Type B pancreatic cell (in vitro differentiated cells): ENCODE measurements around the gene KLHL17. TPM values are rescaled to one million over a fixed set of nuclear protein-coding genes. Genes with fewer than 3 reads are reported as not detected.
"Not testable (repeated sequence)": the region's sequence is repeated elsewhere in the genome, so short reads cannot be mapped to it uniquely, and the experiment has no call there.

Experiments
- DNase-seq: peaks from one replicate; pipeline ENCODE4 v3.0.0; 2021; ENCODE audit warnings: mixed read lengths; ENCODE audit not compliant: unreplicated experiment; ENCODE audit errors: extremely low spot score
- H3K27ac Mint-ChIP-seq: 2 replicates; pipeline ENCODE4 v1.8.0; 2021; ENCODE audit warnings: mild to moderate bottlenecking, mixed read lengths
- H3K27me3 Mint-ChIP-seq: 2 replicates; pipeline ENCODE4 v1.8.0; 2021; ENCODE audit warnings: mixed read lengths
- H3K36me3 Mint-ChIP-seq: 2 replicates; pipeline ENCODE4 v1.8.0; 2021; ENCODE audit warnings: mixed read lengths
- H3K4me1 Mint-ChIP-seq: one replicate; pipeline ENCODE4 v1.8.0; 2021; ENCODE audit warnings: mixed read lengths; ENCODE audit not compliant: unreplicated experiment
- H3K4me3 Mint-ChIP-seq: 2 replicates; pipeline ENCODE4 v1.8.0; 2021; ENCODE audit warnings: mild to moderate bottlenecking, mixed read lengths
- H3K9me3 Mint-ChIP-seq: 2 replicates; pipeline ENCODE4 v1.8.0; 2021; ENCODE audit warnings: mixed read lengths
- total RNA-seq: library from RNA; stranded (reverse); gene quantifications from 2 replicates; pipeline ENCODE4 v1.2.1, GENCODE V29; 2021; ENCODE audit warnings: low replicate concordance
- TF ChIP-seq, protein P1 (sequence below): fragments of 200-600 bp; sonication (generic); conservative IDR thresholded peaks from 2 replicates; pipeline ENCODE4 v1.5.0; 2021; ENCODE audit warnings: antibody characterized with exemption, mild to moderate bottlenecking

KLHL17 gene
- total RNA-seq, 1 donor from 2014 or later: 42.2 TPM

DNA sequence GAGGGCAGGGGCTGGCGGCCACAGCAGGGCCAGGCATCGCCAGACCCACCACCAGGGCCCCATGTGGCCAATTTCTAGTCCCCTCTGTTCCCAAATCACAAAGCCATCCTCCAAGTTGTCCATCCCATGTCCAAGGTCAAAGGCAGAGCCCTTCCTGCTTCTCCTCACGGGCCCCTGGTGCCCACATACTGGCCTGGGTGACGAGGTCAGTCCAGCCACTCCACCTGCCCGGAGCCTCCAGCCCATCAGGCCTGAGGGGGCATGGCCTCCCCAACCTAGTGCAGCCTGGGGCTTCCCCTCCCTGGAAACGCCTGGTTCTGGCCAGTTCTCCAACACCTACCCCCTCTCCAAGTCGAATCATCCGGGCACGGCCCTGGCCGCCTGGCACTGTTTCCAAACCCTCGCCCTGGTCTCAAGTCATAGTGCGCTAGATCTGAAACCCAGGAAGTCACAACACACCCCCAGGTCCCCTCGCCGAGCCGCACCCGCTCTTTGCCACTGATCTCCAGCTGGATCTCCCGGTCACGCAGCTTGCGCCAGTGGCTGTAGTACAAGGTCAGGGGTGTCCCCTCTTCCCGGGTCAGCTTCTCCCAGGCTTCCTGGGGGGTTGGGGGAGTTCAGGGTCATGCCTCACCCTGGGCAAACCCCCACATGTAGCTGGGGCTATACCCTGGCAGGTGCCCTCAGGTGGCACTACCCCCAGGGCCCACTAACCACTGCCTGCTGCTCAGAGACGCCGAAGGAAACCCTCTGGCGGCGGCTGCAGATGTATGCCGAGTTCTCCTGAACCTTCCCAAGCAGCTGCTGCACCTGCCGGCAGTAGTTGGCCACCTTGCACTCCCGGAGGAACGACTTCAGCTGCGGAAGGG is 14.5 kb upstream of the KLHL17 start:
- peaks cover 12% of the 10 kb centered on the region for H3K4me1 Mint-ChIP-seq
- H3K27ac Mint-ChIP-seq: no peak overlapping the region
- H3K9me3 Mint-ChIP-seq: no peaks in the 10 kb centered on the region
- TF ChIP-seq, protein P1, sequence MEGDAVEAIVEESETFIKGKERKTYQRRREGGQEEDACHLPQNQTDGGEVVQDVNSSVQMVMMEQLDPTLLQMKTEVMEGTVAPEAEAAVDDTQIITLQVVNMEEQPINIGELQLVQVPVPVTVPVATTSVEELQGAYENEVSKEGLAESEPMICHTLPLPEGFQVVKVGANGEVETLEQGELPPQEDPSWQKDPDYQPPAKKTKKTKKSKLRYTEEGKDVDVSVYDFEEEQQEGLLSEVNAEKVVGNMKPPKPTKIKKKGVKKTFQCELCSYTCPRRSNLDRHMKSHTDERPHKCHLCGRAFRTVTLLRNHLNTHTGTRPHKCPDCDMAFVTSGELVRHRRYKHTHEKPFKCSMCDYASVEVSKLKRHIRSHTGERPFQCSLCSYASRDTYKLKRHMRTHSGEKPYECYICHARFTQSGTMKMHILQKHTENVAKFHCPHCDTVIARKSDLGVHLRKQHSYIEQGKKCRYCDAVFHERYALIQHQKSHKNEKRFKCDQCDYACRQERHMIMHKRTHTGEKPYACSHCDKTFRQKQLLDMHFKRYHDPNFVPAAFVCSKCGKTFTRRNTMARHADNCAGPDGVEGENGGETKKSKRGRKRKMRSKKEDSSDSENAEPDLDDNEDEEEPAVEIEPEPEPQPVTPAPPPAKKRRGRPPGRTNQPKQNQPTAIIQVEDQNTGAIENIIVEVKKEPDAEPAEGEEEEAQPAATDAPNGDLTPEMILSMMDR: no peak
- H3K4me3 Mint-ChIP-seq: no peak overlapping the region
- H3K27me3 Mint-ChIP-seq: peaks cover 6% of the 10 kb centered on the region
- peaks cover 9% of the 10 kb centered on the region for H3K36me3 Mint-ChIP-seq
- DNase-seq: no peak

DNA sequence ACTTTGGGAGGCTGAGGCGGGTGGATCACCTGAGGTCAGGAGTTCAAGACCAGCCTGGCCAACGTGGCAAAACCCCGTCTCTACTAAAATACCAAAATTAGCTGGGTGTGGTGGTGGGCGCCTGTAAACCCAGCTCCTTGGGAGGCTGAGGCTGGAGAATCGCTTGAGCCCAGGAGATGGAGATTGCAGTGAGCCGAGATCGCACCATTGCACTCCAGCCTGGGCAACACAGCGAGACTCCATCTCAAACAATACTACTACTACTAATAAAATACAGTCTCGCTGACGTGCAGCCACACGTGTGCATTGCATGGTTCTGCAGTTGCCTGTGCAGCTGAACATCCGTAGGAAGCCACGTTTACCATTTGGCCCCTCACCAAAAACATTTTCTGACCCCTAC is 13.6 kb upstream of the KLHL17 start:
- DNase-seq, H3K4me3 Mint-ChIP-seq, H3K9me3 Mint-ChIP-seq, H3K27me3 Mint-ChIP-seq, H3K27ac Mint-ChIP-seq: not testable (repeated sequence)
- peaks cover 12% of the 10 kb centered on the region for H3K4me1 Mint-ChIP-seq
- peaks cover 13% of the 10 kb centered on the region for H3K36me3 Mint-ChIP-seq

DNA sequence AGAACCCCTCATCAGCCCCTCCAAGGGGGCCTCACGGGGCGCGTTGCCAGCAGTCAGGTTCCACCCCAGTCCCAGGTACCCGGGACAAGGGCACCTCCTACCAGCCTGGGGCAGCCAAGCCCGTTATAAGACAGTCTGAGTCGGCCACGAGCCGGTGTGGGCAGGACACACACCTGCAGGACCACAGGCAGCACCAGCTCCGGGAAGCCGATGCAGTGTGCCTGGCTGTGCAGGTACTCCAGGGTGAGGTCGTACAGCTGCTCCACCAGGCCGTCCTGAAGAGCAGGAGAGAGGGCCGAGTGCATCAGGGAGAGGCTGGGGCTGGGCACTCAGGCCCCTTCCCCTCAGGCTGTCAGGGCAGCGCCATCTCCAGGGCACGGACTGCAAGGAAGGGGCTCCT is 12.4 kb upstream of the KLHL17 start:
- TF ChIP-seq, protein P1: no peak
- Mint-ChIP-seq H3K27ac (no peak overlapping the region), H3K36me3 (peaks cover 13% of the 10 kb centered on the region), H3K4me1 (peaks cover 12% of the 10 kb centered on the region), H3K27me3 (peaks cover 3% of the 10 kb centered on the region), H3K4me3 (no peak overlapping the region), H3K9me3 (no peaks in the 10 kb centered on the region)
- DNase-seq: no peak

DNA sequence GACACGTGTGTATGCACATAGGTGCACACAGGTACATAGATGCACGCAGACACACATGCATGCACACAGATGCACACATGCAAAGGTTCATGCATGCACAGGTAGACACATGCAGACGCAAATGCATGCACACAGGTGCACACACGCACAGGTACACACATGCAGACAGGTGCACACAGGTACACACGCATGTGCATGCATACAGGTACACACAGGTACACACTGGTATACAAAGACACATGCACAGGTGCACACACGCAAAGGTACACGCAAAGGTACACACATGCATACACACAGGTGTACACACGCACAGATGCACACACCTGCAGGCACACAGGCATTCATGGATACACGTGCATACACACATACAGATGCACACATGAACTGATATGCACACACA is 10.1 kb upstream of the KLHL17 start:
- DNase-seq: no peak
- Mint-ChIP-seq H3K27ac (no peak overlapping the region), H3K9me3 (no peaks in the 10 kb centered on the region), H3K4me3 (no peak overlapping the region), H3K36me3 (peaks cover 17% of the 10 kb centered on the region), H3K4me1 (no peaks in the 10 kb centered on the region), H3K27me3 (no peaks in the 10 kb centered on the region)
- TF ChIP-seq, protein P1: no peak

DNA sequence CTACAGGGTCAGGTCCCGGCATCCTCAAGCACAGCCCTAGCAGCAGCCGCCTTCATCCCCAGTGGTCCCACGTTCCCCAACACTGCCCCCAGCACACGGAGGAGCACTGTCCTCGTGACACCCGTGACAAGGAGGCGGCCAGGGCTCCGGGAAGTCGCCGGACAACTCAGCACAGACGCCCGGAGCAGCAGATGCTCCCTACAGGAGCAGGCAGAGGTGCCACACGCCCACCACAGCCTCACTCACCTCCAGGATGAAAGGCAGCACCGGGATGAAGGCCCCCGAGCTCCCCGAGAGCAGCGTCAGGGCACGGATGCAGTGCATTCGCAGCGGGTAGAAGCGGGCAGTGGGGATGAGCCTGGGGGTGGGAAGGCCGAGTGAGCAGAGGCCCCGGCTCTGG is 9.5 kb upstream of the KLHL17 start:
- no peak overlapping the region for H3K27ac Mint-ChIP-seq
- H3K9me3 Mint-ChIP-seq: no peaks in the 10 kb centered on the region
- no peaks in the 10 kb centered on the region for H3K27me3 Mint-ChIP-seq
- H3K36me3 Mint-ChIP-seq: peaks cover 17% of the 10 kb centered on the region
- H3K4me3 Mint-ChIP-seq: no peak overlapping the region
- H3K4me1 Mint-ChIP-seq: no peaks in the 10 kb centered on the region
- TF ChIP-seq, protein P1: no peak
- DNase-seq: no peak

DNA sequence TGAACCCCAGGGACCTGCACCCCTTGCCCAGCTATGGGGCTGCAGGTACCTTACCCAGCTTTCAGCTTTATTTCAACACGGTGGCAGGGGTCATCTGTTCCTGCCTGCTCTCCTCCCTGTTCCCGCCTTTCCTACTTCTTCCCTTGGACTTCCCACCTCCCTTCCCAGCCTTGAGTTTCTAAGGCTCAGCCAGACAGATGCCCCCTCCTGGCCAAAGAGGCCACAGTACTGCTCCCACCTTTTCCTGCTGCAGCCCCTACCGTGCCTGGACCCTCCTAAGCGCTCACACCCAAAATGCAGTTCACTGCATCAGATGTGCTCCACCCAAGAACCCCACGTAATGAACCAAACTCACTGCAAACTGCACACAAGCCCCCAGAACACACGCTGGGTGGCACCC is 9.0 kb upstream of the KLHL17 start:
- Mint-ChIP-seq H3K4me3 (no peak overlapping the region), H3K9me3 (no peaks in the 10 kb centered on the region), H3K27me3 (no peaks in the 10 kb centered on the region), H3K36me3 (peaks cover 17% of the 10 kb centered on the region), H3K4me1 (no peaks in the 10 kb centered on the region), H3K27ac (no peak overlapping the region)
- TF ChIP-seq, protein P1: peak; percentile 62
- no peak for DNase-seq
